Measurements from ENCODE around the gene AHRR. TPM values are rescaled to one million over a fixed set of nuclear protein-coding genes. Genes with fewer than 3 reads are reported as not detected.
"Not testable (repeated sequence)": the region's sequence is repeated elsewhere in the genome, so short reads cannot be mapped to it uniquely, and the experiment has no call there.

AHRR gene
- total RNA-seq, 1 donor from 2014 or later = not detected

- H3K4me3 ChIP-seq = no peak overlapping the region
- H3K4me1 ChIP-seq = no peaks in the 10 kb centered on the region
- DNase-seq (ENCODE audit: low spot score in 2 of 2) = no peak
- H3K27me3 ChIP-seq = no peaks in the 10 kb centered on the region
- no peak for TF ChIP-seq CTCF (IDR thresholded peaks at IDR 0.05)
- H3K36me3 ChIP-seq = no peaks in the 10 kb centered on the region
- no peaks in the 10 kb centered on the region for H3K9me3 ChIP-seq
- H3K27ac ChIP-seq = no peak overlapping the region
- intact Hi-C loops (cut with DNase I) = no loop called here
Measured at GRCh38 chr5:485113-485945, 163.8 kb downstream of the AHRR start.

GRCh38 chr5:485946-486491 lies 164.5 kb downstream of the AHRR start:
- no peaks in the 10 kb centered on the region for H3K9me3 ChIP-seq
- H3K27ac ChIP-seq = no peak overlapping the region
- DNase-seq (ENCODE audit: low spot score in 2 of 2) = no peak
- H3K36me3 ChIP-seq = no peaks in the 10 kb centered on the region
- H3K4me3 ChIP-seq = no peak overlapping the region
- no peaks in the 10 kb centered on the region for H3K27me3 ChIP-seq
- no peak for TF ChIP-seq CTCF (IDR thresholded peaks at IDR 0.05)
- no peaks in the 10 kb centered on the region for H3K4me1 ChIP-seq
- intact Hi-C loops (cut with DNase I) = no loop called here

GRCh38 chr5:486597-486996 lies 165.1 kb downstream of the AHRR start:
- H3K4me3 ChIP-seq; H3K27ac ChIP-seq; H3K4me1 ChIP-seq; DNase-seq (ENCODE audit: low spot score in 2 of 2); intact Hi-C loops (cut with DNase I); H3K9me3 ChIP-seq; H3K36me3 ChIP-seq; H3K27me3 ChIP-seq: not testable (repeated sequence)

Other genes starting within 250 kb of the AHRR start
- not detected for gene PLEKHG4B, start 229.5 kb upstream of the AHRR start, total RNA-seq
- gene LRRC14B, start 130.2 kb upstream of the AHRR start, total RNA-seq = not detected
- gene CCDC127, start 103.6 kb upstream of the AHRR start, total RNA-seq = 6.1 TPM
- 41.1 TPM for gene SDHA, start 103.4 kb upstream of the AHRR start, total RNA-seq
- gene PDCD6, start 50.1 kb upstream of the AHRR start, total RNA-seq = 41.4 TPM
- gene EXOC3, start 121.5 kb downstream of the AHRR start, total RNA-seq = 56.7 TPM
- gene SLC9A3, start 202.7 kb downstream of the AHRR start, total RNA-seq = 9.9 TPM

All from ascending aorta (tissue), 2 donors.